GM21515 (cell line): Measurements from ENCODE around the gene JPT2.
"Not testable (repeated sequence)": the region's sequence is repeated elsewhere in the genome, so short reads cannot be mapped to it uniquely, and the experiment has no call there.

ENCODE experiments used
- ATAC-seq: cut with Tn5 transposase; IDR thresholded peaks from one replicate; pipeline ENCODE4 v1.9.1; 2021; ENCODE audit not compliant: unreplicated experiment

JPT2 gene

GRCh38 chr16:1673424-1674151 lies 4.5 kb upstream of the JPT2 start:
- ATAC-seq: no peak

GRCh38 chr16:1674306-1674705 lies 3.8 kb upstream of the JPT2 start:
- ATAC-seq: no peak

GRCh38 chr16:1674751-1675664 lies 3.1 kb upstream of the JPT2 start:
- ATAC-seq: no peak

- no peak for ATAC-seq
Observed at GRCh38 chr16:1676661-1677060, 1.4 kb upstream of the JPT2 start.

- no peak for ATAC-seq
Observed at GRCh38 chr16:1677339-1677738, 740 bp upstream of the JPT2 start.

- peak; percentile 9 for ATAC-seq
Observed at GRCh38 chr16:1678500-1679098, 520 bp downstream of the JPT2 start.

- ATAC-seq: no peak
Observed at GRCh38 chr16:1680361-1680760, 2.3 kb downstream of the JPT2 start.

- no peak for ATAC-seq
Observed at GRCh38 chr16:1681032-1681431, 3.0 kb downstream of the JPT2 start.

- no peak for ATAC-seq
Observed at GRCh38 chr16:1687427-1688316, 9.6 kb downstream of the JPT2 start.

- ATAC-seq: no peak
Observed at GRCh38 chr16:1688807-1689560, 10.9 kb downstream of the JPT2 start.

- ATAC-seq: no peak
Observed at GRCh38 chr16:1689853-1690252, 11.8 kb downstream of the JPT2 start.

GRCh38 chr16:1690810-1691209 lies 12.7 kb downstream of the JPT2 start:
- ATAC-seq: no peak

- ATAC-seq: no peak
Observed at GRCh38 chr16:1691276-1691675, 13.2 kb downstream of the JPT2 start.

GRCh38 chr16:1691956-1692355 lies 13.9 kb downstream of the JPT2 start:
- ATAC-seq: no peak

GRCh38 chr16:1696863-1697262 lies 18.8 kb downstream of the JPT2 start:
- ATAC-seq: no peak

GRCh38 chr16:1698680-1699079 lies 20.6 kb downstream of the JPT2 start:
- no peak for ATAC-seq

GRCh38 chr16:1700246-1700645 lies 22.2 kb downstream of the JPT2 start:
- ATAC-seq: no peak

GRCh38 chr16:1701216-1701878 lies 23.3 kb downstream of the JPT2 start:
- ATAC-seq: no peak

GRCh38 chr16:1705324-1705687 lies 27.2 kb downstream of the JPT2 start:
- not testable (repeated sequence) for ATAC-seq
